ENCODE measurements around the gene ZBTB7B. TPM values are rescaled to one million over a fixed set of nuclear protein-coding genes. Genes with fewer than 3 reads are reported as not detected.

Gene ZBTB7B
- total RNA-seq, 1 donor from 2014 or later, result 83.1 TPM

- Histone ChIP-seq H3K4me3 (no peak overlapping the region), H3K27me3 (no peaks in the 10 kb centered on the region), H3K4me1 (peaks cover 4 to 6% of the 10 kb centered on the region in 2 donors), H3K9me3 (no peaks in the 10 kb centered on the region), H3K36me3 (peaks cover 26 to 36% of the 10 kb centered on the region in 2 donors), H3K27ac (no peak overlapping the region)
- no peak for DNase-seq (ENCODE audit: low spot score in 2 of 2)
- intact Hi-C loops (cut with DNase I), result no loop called here
- no peak for TF ChIP-seq CTCF (IDR thresholded peaks at IDR 0.05)
These were observed 14.3 kb upstream of the ZBTB7B start for GRCh38 chr1:154988058-154988954.

GRCh38 chr1:154989195-154989860, 13.3 kb upstream of the ZBTB7B start:
- Histone ChIP-seq H3K27me3 (no peaks in the 10 kb centered on the region), H3K4me1 (no peaks in the 10 kb centered on the region), H3K4me3 (no peak overlapping the region), H3K27ac (no peak overlapping the region), H3K9me3 (no peaks in the 10 kb centered on the region), H3K36me3 (peaks cover 26 to 36% of the 10 kb centered on the region in 2 donors)
- TF ChIP-seq CTCF (IDR thresholded peaks at IDR 0.05), result no peak
- intact Hi-C loops (cut with DNase I), result no loop called here
- DNase-seq (ENCODE audit: low spot score in 2 of 2), result no peak

- Histone ChIP-seq H3K36me3 (peaks cover 26 to 36% of the 10 kb centered on the region in 2 donors), H3K4me3 (no peak overlapping the region), H3K27ac (no peak overlapping the region), H3K9me3 (no peaks in the 10 kb centered on the region), H3K4me1 (no peaks in the 10 kb centered on the region), H3K27me3 (no peaks in the 10 kb centered on the region)
- intact Hi-C loops (cut with DNase I), result no loop called here
- DNase-seq (ENCODE audit: low spot score in 2 of 2), result no peak
- no peak for TF ChIP-seq CTCF (IDR thresholded peaks at IDR 0.05)
These were observed 12.3 kb upstream of the ZBTB7B start for GRCh38 chr1:154990276-154990675.

GRCh38 chr1:154992721-154993571, 9.7 kb upstream of the ZBTB7B start:
- no peaks in the 10 kb centered on the region for H3K4me1 ChIP-seq
- H3K27ac ChIP-seq, result no peak overlapping the region
- no peak for TF ChIP-seq CTCF (IDR thresholded peaks at IDR 0.05)
- intact Hi-C loops (cut with DNase I), result no loop called here
- no peaks in the 10 kb centered on the region for H3K27me3 ChIP-seq
- no peak overlapping the region for H3K4me3 ChIP-seq
- H3K9me3 ChIP-seq, result no peaks in the 10 kb centered on the region
- H3K36me3 ChIP-seq, result peaks cover 21 to 32% of the 10 kb centered on the region in 2 donors
- no peak for DNase-seq (ENCODE audit: low spot score in 2 of 2)

GRCh38 chr1:154993572-154994268, 8.9 kb upstream of the ZBTB7B start, which contains the start of gene LENEP:
Gene LENEP, plus strand, starts transcription at chr1:154993586. Its CDS starts 22 bp downstream, at chr1:154993608.
- Histone ChIP-seq H3K4me1 (peaks cover 0 to under 1% of the 10 kb centered on the region in 2 donors), H3K36me3 (peaks cover 13 to 24% of the 10 kb centered on the region in 2 donors), H3K27me3 (no peaks in the 10 kb centered on the region), H3K4me3 (no peak within 1 kb of the TSS), H3K27ac (no peak within 1 kb of the TSS), H3K9me3 (no peaks in the 10 kb centered on the region)
- no peak for TF ChIP-seq CTCF (IDR thresholded peaks at IDR 0.05)
- no peak for DNase-seq (ENCODE audit: low spot score in 2 of 2)
- intact Hi-C loops (cut with DNase I), result no loop called here
